Pancreas (tissue), 10 donors: ENCODE measurements around the gene ZNF564. TPM values are rescaled to one million over a fixed set of nuclear protein-coding genes. Genes with fewer than 3 reads are reported as not detected.

Source experiments
- ATAC-seq, 4 donors: fragments of 200-7000 bp; cut with Tn5 transposase; one replicate each; pipeline versions ENCODE4 v1.8.0 to v1.9.1; 2020; ENCODE audit warnings: mild to moderate bottlenecking in 4 of 4, moderate library complexity in 4 of 4
- DNase-seq, 6 donors: peaks; one replicate each; pipeline ENCODE4 v3.0.0-alpha.2; 2020
- FAIRE-seq: peaks from 2 replicates; lab custom pipeline; 2012; peaks lifted over from hg19 to GRCh38; lab: Jason Lieb, UNC
- H3K27ac ChIP-seq, 4 donors: fragments of 200-600 bp; sonication (generic); 1 replicate in 3 of 4; 2 replicates in 1 of 4; pipeline versions ENCODE4 v1.5.0 to v1.8.0; 2020
- H3K27me3 ChIP-seq, 4 donors: fragments of 200-600 bp; one replicate each; pipeline ENCODE4 v1.8.0; 2021
- H3K36me3 ChIP-seq, 3 donors: fragments of 200-600 bp; sonication (generic) in 1 of 3; one replicate each; pipeline versions ENCODE4 v1.5.0 to v1.8.0; 2020 to 2021
- H3K4me1 ChIP-seq, 3 donors: fragments of 200-600 bp; one replicate each; pipeline ENCODE4 v1.8.0; 2021
- H3K4me3 ChIP-seq, 4 donors: fragments of 200-600 bp; sonication (generic) in 2 of 4; one replicate each; pipeline versions ENCODE4 v1.5.0 to v1.8.0; 2020 to 2021
- H3K9me3 ChIP-seq, 4 donors: fragments of 200-600 bp; one replicate each; pipeline ENCODE4 v1.8.0; 2021
- CTCF ChIP-seq, 4 donors: fragments of 200-600 bp; sonication (generic) in 3 of 4; IDR thresholded peaks; one replicate each; pipeline versions ENCODE4 v1.5.0 to v1.8.0; 2021; ENCODE audit warnings: antibody characterized with exemption in 4 of 4
- WGBS, 2 donors: extraction: QIAGEN DNeasy Blood & Tissue Kit; methylation state at CpG; one replicate each; pipeline ENCODE4 v1.1.7; 2013; 5-methylcytosine and 5-hydroxymethylcytosine counted together
- intact Hi-C, 3 donors: fragments of 100-400 bp; cut with DNase I; formaldehyde crosslinking; loops; one replicate each; pipeline versions ENCODE4 v1.11.1 to v1.14.2; 2022
- polyA plus RNA-seq, 2 donors: library from polyadenylated mRNA; stranded (reverse); fragments of 200-250 nt; gene quantifications; one replicate each; pipeline ENCODE4 v1.2.3, GENCODE V29; 2013
- total RNA-seq, 6 donors: library from RNA; stranded (reverse); fragmentation: NEBNext Ultra II Directional in 4 of 6; extraction: Animal tissue kit (Norgen Biotek cat#: 25700) in 4 of 6; gene quantifications; one replicate each; pipeline versions ENCODE4 v1.2.1 to v1.2.4, GENCODE V29; 2021 to 2023
- donor health status: healthy with polysubstance abuse.
- donor health status: DM: no; HTN: no; CAD: no; lungs with moderate emphysema.
- donor health status: DM: no; HTN: no; CAD: no.
- donor health status: control.
- donor health status: control.
- donor health status: Bipolar disorder and iron deficiency.
- donor health status: DM: yes; HTN: yes; CAD: no.
- donor health status: DM: no; HTN: no; CAD: no.
- donor health status: DM: no; HTN: no; CAD: no.
- donor health status: DM: yes; HTN: yes; CAD: no.

Gene ZNF564
- total and polyA plus RNA-seq, 8 donors, result 4.2 to 10.4 (median 6.0) TPM

GRCh38 chr19:12564016-12564664 lies 12.9 kb upstream of the ZNF564 start:
- ATAC-seq, result peak; percentile 76 to 100 (median 98)
- no peak overlapping the region for H3K4me3 ChIP-seq
- intact Hi-C loops, result loop anchor here in 1 of 3 donors (10.0 kb wide), 1 partner anchor 111 kb away; no protein-coding TSS in a partner anchor
- H3K36me3 ChIP-seq, result no peaks in the 10 kb centered on the region
- H3K9me3 ChIP-seq, result no peaks in the 10 kb centered on the region
- peak; percentile 76 to 90 (median 90) for TF ChIP-seq CTCF (IDR thresholded peaks at IDR 0.05)
- FAIRE-seq, result peak; percentile 86
- no peaks in the 10 kb centered on the region for H3K4me1 ChIP-seq
- WGBS, 2 donors, result 13 to 15% methylated on average over 19 of the region's 19 CpGs
- H3K27me3 ChIP-seq, result no peaks in the 10 kb centered on the region
- DNase-seq, result peak; percentile 66 to 98 (median 88)
- no peak overlapping the region for H3K27ac ChIP-seq

- FAIRE-seq, result no peak
- peak in 1 of 6 donors; percentile 37 for DNase-seq
- H3K4me1 ChIP-seq, result peaks cover 0 to 4% (median 0%) of the 10 kb centered on the region in 3 donors
- ATAC-seq, result no peak
- H3K36me3 ChIP-seq, result no peaks in the 10 kb centered on the region
- H3K4me3 ChIP-seq, result no peak overlapping the region
- intact Hi-C loops, result no loop called here
- no peak overlapping the region for H3K27ac ChIP-seq
- no peak for TF ChIP-seq CTCF (IDR thresholded peaks at IDR 0.05)
- H3K27me3 ChIP-seq, result no peaks in the 10 kb centered on the region
- 42 to 46% methylated on average over 37 to 39 of the region's 39 CpGs for WGBS, 2 donors
- no peaks in the 10 kb centered on the region for H3K9me3 ChIP-seq
Observed at GRCh38 chr19:12555456-12555930, 4.2 kb upstream of the ZNF564 start.

DNA sequence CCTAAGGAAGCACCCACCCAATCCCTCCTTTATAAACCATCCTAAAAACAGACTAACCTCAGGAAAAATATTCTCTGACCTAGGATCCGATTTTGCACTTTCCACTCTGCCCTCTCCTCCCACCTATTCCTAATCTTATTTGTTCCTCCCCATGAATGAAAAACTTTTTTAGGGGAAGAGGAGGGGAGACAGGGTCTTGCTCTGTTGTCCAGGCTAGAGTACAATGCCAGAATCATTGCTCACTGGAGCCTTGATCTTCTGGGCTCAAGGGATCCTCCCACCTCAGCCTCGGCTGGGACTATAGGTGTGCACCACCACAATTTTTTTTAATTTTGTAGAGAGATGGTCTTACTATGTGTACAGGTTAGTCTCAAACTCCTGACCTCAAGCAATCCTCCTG lies 4.4 kb downstream of the ZNF564 start:
- Histone ChIP-seq H3K27me3 (no peaks in the 10 kb centered on the region), H3K27ac (no peak overlapping the region), H3K4me3 (no peak overlapping the region), H3K4me1 (peaks cover 0 to 15% (median 4%) of the 10 kb centered on the region in 3 donors), H3K36me3 (no peaks in the 10 kb centered on the region), H3K9me3 (no peaks in the 10 kb centered on the region)
- 78 to 85% methylated on average over 2 of the region's 2 CpGs for WGBS, 2 donors
- FAIRE-seq (no peak), ATAC-seq (no peak), DNase-seq (no peak)
- intact Hi-C loops, result no loop called here
- no peak for TF ChIP-seq CTCF (IDR thresholded peaks at IDR 0.05)

DNA sequence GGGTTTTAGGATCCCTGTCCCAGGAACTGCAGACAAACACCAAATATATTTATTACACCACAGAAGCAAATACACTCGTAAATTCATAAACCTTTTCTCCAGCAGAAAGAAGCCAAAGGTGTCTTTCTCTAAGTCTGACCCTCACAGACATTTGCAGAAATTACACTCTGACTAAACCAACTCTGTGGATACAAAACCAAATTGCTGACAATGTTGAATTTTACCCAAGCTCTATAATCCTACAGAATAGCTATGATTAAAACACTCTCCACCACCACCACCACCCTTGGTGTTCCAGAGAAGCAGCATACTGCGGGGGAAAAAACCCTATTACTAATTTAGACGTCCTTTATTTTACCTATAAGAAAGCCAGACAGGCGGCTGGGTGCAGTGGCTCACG lies 5.2 kb downstream of the ZNF564 start:
- Histone ChIP-seq H3K9me3 (no peaks in the 10 kb centered on the region), H3K27ac (no peak overlapping the region), H3K27me3 (no peaks in the 10 kb centered on the region), H3K4me1 (peaks cover 0 to 15% (median 4%) of the 10 kb centered on the region in 3 donors), H3K4me3 (no peak overlapping the region), H3K36me3 (no peaks in the 10 kb centered on the region)
- FAIRE-seq (no peak), ATAC-seq (no peak), DNase-seq (no peak)
- 88% methylated on average over 5 of the region's 5 CpGs for WGBS, 2 donors
- no peak for TF ChIP-seq CTCF (IDR thresholded peaks at IDR 0.05)
- intact Hi-C loops, result no loop called here

GRCh38 chr19:12545267-12545666 lies 6.0 kb downstream of the ZNF564 start:
- TF ChIP-seq CTCF (IDR thresholded peaks at IDR 0.05), result no peak
- intact Hi-C loops, result no loop called here
- Histone ChIP-seq H3K27me3 (no peaks in the 10 kb centered on the region), H3K4me1 (peaks cover 0 to 15% (median 4%) of the 10 kb centered on the region in 3 donors), H3K27ac (no peak overlapping the region), H3K36me3 (no peaks in the 10 kb centered on the region), H3K4me3 (no peak overlapping the region), H3K9me3 (no peaks in the 10 kb centered on the region)
- 35 to 44% methylated on average over 8 of the region's 8 CpGs for WGBS, 2 donors
- ATAC-seq (peak; percentile 36 to 61 (median 42)), FAIRE-seq (no peak), DNase-seq (no peak)
